ENCODE measurements around the gene CUL4A.
A peak's percentile ranks its signal among the peaks of the same experiment; 100 is the strongest.
"Not testable (repeated sequence)": the region's sequence is repeated elsewhere in the genome, so short reads cannot be mapped to it uniquely, and the experiment has no call there.

The CUL4A gene

DNA sequence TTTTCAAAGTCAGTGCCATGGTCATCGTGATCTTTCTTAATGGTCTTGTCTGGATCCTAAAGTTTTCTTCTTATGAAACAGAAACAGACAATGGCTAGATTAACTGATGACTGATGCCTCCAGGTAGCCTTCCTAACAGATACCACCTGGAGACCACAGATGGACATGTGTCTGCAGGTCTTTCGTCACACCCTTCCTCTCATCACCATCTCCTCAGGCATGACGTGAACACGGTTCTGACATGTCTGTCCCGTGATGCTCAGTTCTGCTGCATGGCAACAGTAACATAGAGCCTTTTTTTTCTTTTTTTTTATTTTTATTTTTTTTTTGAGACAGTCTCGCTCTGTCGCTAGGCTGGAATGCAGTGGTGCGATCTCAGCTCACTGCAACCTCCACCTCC is 74.5 kb downstream of the CUL4A start:
- no peak for FAIRE-seq

DNA sequence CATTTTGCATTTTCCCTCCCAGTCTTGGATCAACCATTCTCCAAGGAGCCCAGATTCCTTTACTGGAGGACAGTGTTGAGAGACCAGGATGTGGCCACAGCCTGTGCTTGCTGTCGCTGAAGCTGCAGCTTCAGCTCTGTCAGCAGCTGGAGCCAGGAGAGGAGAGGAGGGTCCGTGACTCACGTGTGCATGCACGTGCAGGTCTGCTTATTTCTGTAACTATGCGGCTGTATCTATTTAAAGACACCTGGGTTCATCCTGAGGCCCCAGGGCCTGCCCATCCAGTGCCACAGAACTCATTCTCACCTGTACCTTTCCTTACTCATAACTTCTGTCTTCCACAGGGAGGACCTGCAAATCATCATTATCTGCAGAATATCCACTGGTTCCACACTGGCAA is 79.5 kb downstream of the CUL4A start:
- FAIRE-seq (no peak), DNase-seq (ENCODE audit: low spot score) (no peak)

More for the DNA sequence above, 74.5 kb downstream of the CUL4A start:
- no peak for DNase-seq (ENCODE audit: low spot score)

DNA sequence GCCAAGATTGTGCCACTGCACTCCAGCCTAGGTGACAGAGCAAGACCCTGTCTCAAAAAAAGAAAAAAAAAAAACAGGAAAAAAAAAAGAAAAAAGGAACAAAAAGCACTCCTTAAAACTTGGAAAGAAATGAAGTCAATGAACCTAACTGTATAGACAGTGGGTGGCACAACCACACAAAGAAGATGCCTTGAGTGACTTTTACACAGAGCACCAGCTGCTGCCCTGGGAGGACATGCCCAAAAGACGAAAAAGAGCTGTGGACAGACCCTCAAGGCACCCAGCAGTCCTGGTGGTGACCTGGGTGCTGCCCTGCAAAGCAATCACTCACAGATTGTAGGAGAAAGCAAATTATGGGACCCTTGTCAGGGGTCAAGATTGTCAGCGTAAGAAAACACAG is 81.7 kb downstream of the CUL4A start:
- FAIRE-seq (no peak), DNase-seq (ENCODE audit: low spot score) (no peak)

DNA sequence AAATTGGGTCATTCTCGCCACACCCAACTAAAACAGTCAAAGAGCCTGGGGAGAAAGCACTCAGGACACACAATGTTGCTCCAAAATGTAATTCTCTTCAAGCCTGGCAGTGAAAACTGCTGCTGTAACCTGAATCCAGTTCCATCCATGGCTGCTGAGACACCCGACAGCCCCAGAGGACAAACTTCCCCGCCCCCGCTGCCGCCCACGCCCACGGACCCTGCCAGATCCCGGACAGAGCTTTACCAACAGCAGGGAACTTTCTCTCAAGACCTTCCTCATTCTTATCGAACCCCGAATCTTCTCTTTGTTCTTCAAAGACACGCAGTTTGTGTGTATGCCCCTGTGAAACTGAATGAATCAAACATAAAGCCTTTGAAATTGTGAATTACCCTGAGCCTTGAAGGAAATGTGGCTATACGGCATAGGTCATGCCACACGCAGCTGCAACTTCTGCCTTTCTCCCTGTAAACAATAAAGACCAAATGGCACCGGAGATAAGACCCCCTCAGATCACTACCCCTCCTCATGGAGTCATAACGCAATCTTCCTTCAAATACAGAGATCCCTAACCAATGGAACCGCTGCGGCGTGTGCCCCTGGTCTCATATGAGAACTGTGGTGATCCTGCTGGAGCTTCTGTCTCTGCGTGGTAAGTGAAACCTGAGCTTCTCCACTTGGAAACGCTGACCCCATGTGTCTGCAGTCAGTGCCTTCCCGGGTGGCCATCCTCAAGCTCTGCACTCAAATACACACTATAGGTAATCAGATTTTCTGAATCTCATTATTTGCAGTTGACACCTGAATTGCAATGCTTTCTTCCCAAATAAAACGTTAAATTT is 82.8 kb downstream of the CUL4A start:
- peak; percentile 60 for DNase-seq (ENCODE audit: low spot score)
- peak; percentile 96 for FAIRE-seq

DNA sequence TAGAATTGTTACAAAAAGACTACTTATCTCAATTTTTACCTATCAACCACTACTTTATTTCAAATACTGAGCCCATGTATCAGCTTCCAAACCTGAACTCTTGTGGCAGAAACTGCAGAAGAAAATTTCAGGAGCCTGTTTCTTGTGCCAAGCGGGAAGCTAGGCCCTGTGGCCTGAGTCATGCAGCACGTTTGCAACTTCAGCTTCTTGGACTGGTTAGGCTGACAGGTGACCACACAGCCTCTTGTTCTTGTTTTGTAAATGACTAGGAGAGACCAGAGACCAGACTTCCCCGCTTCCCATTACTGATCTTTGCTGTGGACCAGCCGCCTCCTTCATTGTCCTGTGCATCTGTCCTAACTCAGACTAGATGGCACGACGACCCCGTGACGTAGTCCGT is 84.3 kb downstream of the CUL4A start:
- FAIRE-seq (no peak), DNase-seq (ENCODE audit: low spot score) (no peak)

DNA sequence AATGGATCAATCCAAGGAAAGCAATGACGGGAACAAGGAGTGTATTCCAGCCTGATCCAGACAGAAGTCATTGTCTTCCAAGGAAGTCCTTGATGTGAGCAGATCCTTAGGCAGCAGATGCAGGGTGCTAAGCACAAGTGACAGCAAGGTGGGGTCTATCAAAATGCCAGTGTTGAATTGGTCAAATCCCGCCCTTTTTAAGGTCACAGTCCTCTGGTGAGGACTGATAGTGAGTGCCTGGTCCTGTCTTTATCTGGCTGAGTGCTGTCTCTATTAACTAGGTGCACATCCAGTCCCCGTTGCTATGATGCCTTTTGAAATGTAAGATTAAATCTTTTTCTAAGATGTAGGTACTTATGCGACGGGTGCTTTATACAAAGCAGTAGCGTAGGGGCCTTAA is 86.4 kb downstream of the CUL4A start:
- FAIRE-seq = no peak

DNA sequence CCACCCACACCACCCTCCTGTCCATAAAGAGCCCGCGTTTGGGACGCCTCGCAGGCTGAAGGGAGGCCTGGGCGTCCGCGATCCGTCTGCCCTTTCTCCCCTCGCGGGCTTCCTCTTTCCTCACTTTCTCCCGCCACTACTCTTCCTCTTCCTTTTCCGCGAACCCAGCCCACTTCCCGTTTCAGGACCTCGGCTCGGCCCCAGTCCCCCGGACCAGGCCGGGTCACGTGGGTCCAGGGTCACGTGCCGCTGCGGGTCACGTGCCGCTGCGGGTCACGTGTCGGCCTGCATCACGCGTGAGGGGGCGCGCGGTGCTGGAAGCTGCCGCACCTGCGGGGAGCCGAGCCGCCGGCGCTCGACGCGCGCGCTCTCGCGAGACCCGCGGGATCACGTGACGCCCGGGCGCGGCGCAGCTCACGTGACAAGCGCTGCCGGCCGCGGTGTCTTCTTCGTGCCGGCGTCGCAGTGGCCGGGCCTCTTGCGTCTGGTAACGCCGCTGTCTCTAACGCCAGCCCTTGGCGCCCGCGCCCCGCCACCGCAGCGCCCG is 87.5 kb downstream of the CUL4A start, which contains the start of gene LAMP1:
TSS of gene LAMP1 (plus strand) at position 417 of the 547 bp plus-strand sequence. CDS start 196 bp downstream, outside the sequence.
- DNase-seq (ENCODE audit: low spot score) (peak; percentile 100), FAIRE-seq (peak; percentile 99)

More for the DNA sequence above, 86.4 kb downstream of the CUL4A start:
- DNase-seq (ENCODE audit: low spot score) = no peak

DNA sequence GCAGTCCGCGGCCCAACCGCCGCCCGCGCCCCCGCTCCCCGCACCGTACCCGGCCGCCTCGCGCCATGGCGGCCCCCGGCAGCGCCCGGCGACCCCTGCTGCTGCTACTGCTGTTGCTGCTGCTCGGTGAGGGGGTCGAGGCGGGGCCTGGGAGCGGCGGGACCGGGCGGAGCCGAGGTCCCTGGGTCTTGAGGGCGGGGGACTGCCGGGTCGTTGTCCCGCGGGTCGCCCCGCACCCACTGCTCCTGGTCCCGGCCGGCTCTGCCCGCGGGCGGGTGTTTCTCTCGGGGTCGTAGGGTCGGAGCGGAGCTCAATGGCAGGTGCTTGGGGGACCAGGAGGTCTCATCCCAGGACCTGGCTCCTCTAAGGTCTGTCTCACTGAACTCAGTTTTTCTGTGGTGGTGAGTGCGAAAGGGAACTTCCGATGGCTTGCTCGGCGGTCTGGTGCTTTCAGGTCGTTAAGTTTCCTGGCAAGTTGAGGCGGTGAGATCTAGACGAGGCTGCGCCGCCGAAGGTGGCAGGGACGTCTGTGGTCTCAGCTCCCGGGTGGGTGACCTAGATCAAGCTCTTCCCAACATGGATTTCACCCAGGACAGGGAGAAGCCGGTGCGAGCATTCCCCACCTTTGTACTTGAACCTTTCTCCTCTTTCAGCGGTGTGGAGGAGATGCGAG is 88.1 kb downstream of the CUL4A start:
- no peak for FAIRE-seq

DNA sequence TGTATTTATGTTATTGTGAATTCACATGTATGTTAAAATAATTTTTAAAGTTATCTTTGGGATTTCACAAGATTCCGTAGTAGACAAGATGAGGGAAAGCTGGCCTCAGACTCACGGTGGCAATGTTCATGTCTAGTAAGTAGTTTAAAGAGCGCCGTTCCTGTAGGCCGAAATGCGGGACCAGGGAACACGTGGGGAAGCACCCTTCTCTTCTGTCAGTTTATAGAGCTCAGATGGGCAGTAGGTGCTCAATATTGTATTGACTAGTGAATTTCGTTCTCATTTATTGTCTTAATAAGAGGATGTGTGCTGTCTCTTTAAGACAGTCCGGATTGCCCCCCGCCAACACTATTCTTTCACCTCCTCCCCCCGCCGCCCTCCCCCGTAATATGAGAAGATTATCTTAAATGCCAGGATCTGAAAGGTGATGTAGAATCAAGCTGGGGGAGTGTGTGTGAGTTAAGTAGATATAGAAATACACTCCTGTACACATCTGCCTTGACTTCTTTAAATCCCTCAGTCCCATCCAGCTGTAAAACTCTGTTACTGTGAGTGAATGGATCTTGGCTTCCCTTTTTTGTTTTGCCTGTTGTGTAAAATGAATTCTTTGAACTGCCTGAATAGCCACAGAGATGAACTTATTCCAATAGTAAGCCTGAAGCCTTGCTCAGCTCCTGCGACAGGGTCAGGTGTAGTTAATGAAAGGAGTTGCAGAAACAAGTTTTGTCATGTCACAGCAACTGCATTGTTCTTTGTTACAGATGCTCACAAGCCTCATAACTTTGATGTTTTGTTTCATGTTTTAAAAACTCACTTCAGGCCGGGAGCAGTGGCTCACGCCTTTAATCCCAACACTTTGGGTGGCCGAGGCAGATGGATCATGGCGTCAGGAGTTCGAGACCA is 88.9 kb downstream of the CUL4A start:
- FAIRE-seq (no peak), DNase-seq (ENCODE audit: low spot score) (no peak)

More for the DNA sequence above, 88.1 kb downstream of the CUL4A start:
- peak; percentile 26 for DNase-seq (ENCODE audit: low spot score)

DNA sequence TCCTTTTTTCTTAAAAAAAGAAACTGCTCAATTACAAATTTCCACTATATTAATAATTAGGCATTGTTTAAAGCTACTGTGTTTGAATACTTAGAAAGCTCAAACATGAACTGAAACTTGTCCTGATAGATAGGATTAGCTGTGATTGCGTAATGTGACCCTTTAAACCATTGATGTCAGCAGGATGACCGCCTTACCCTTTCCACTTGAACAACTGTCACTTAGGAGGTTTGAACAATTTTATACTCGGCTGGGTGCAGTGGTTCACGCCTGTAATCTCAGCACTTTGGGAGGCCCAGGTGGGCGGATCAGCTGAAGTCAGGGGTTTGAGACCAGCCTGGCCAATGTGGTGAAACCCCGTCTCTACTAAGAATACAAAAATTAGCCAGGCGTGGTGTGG is 90.5 kb downstream of the CUL4A start:
- FAIRE-seq = no peak
- DNase-seq (ENCODE audit: low spot score) = no peak

DNA sequence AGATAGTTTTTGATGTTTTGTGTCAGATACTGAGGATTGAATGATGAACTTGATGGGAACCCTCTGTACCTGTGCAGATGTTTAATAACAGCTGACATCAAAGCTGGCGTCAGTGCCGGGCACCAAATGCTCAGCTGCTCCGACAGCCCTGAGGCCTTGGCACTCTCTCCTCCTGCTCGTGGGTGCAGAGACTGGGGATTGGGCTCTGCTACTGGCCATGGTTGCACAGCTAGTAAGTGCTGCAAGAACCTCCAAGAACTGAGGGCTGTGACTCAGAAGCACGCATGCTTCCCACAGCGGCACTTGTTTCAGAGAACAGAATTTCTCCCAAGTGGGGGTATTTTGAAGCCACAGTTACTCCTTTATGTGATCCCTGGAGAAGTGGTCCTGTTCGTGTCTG is 93.6 kb downstream of the CUL4A start:
- DNase-seq (ENCODE audit: low spot score) = no peak
- no peak for FAIRE-seq

DNA sequence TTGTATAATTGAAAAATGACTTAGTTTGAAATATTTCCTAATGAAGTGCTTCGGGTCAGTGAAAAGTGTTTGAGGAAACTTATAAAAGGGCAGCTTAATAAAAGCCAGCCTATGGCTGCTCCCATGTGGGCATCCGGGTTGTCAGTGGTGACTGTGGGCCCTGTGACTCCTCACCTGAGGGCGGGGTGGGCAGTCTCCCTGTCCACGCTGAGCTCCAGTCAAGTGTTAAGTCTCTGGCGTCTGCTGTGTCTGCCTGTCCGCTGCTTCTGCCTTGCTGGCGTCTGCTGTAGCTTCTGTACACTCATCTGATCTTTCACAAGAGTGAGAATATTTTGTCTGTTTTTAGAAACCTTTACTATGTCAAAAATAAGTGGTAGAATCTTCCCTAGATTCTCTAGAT is 94.7 kb downstream of the CUL4A start:
- DNase-seq (ENCODE audit: low spot score) (no peak), FAIRE-seq (no peak)

DNA sequence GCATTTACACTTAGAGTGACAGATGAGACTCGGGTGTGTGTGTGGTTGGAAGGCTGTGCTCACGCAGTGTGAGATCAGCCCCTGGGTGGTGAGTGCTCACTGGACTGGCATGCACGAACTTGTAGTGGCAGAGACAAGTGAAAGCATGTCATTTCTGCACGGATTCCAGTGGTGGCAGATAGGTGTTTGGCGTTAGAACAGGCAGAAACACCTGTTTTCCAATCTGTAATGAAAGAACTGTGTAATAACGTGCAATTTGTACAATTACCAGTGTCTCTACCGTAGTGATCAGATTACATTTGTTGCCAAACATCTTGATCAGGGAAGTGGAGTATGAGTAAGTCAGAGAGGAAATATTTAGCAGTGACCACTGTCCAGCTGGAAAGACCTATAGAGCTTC is 95.8 kb downstream of the CUL4A start:
- DNase-seq (ENCODE audit: low spot score) = no peak
- peak; percentile 42 for FAIRE-seq

DNA sequence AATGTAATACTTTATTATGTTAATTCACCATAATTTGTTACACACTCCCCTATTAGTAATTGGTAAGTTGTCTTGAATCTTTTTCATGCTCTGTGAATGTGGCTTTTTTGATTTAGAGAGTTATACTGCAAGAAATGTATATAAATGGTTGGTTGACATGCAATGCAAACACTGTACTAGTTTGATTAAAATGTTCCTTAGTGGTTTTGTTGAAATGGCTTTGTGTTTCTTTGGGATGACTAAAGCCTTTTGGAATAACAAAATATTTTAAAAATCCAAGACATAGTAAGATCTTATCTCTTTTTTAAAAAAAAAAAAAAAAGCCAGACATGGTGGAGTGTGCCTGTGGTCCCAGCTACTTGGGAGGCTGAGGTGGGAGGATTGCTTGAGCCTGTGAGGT is 98.1 kb downstream of the CUL4A start:
- FAIRE-seq = no peak
- DNase-seq (ENCODE audit: low spot score) = no peak

DNA sequence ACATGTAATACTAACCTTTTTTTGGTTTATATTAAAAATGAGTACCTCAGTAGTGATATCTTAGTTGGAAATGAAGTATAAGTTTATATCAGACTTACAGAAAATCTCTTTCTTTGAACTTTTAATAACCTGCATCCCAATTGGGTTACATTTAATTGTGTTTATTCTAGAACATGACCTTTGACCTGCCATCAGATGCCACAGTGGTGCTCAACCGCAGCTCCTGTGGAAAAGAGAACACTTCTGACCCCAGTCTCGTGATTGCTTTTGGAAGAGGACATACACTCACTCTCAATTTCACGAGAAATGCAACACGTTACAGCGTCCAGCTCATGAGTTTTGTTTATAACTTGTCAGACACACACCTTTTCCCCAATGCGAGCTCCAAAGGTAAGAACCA is 100.1 kb downstream of the CUL4A start:
- DNase-seq (ENCODE audit: low spot score) (no peak), FAIRE-seq (no peak)

DNA sequence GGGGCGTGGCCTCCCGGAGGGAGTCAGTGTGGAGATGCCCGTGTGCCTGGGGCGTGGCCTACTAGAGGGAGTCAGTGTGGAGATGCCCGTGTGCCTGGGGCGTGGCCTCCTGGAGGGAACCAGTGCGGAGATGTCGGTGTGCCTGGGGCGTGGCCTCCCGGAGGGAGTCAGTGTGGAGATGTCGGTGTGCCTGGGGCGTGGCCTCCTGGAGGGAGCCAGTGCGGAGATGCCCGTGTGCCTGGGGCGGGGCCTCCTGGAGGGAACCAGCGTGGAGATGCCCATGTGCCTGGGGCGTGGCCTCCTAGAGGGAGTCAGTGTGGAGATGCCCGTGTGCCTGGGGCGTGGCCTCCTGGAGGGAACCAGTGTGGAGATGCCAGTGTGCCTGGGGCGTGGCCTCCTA is 104.7 kb downstream of the CUL4A start:
- FAIRE-seq; DNase-seq (ENCODE audit: low spot score): not testable (repeated sequence)

DNA sequence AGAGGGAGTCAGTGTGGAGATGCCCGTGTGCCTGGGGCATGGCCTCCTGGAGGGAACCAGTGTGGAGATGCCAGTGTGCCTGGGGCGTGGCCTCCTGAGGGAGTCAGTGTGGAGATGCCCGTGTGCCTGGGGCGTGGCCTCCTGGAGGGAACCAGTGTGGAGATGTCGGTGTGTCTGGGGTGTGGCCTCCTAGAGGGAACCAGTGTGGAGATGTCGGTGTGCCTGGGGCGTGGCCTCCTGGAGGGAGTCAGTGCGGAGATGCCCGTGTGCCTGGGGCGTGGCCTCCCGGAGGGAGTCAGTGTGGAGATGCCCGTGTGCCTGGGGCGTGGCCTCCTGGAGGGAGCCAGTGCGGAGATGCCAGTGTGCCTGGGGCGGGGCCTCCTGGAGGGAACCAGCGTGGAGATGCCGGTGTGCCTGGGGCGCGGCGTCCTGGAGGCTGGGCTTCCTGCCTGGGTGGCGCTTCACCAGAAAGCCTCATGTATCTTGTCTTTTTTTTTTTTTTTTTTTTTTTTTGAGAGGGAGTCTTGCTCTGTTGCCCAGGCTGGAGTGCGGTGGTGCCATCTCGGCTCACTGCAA is 105.6 kb downstream of the CUL4A start:
- FAIRE-seq; DNase-seq (ENCODE audit: low spot score): not testable (repeated sequence)

DNA sequence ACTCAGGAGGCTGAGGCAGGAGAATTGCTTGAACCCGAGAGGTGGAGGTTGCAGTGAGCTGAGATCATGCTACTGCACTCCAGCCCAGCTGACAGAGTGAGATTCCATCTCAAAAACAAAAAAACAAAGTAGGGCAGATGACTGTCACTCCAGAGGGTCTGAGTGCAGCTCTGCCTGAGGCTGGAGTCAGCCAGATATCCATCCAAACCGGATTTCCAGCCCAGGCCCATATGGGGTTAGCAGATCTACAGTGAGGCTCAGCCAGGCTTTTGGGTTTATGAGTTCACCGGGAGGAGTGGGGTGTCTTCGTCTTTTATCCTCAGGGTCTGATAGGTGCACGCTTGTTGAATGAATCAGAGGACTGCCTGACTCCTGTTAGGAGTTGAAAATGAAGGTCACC is 106.6 kb downstream of the CUL4A start:
- DNase-seq (ENCODE audit: low spot score) (no peak), FAIRE-seq (no peak)
